GM12872 (cell line): ENCODE measurements around the gene HOXB13.

Experiments
- TF ChIP-seq, protein P1 (sequence below): IDR thresholded peaks from 3 replicates; pipeline ENCODE4 v1.5.1; 2011; ENCODE audit warnings: low read depth, mild to moderate bottlenecking, low read length, moderate library complexity; ENCODE audit not compliant: insufficient read depth

Gene HOXB13

DNA sequence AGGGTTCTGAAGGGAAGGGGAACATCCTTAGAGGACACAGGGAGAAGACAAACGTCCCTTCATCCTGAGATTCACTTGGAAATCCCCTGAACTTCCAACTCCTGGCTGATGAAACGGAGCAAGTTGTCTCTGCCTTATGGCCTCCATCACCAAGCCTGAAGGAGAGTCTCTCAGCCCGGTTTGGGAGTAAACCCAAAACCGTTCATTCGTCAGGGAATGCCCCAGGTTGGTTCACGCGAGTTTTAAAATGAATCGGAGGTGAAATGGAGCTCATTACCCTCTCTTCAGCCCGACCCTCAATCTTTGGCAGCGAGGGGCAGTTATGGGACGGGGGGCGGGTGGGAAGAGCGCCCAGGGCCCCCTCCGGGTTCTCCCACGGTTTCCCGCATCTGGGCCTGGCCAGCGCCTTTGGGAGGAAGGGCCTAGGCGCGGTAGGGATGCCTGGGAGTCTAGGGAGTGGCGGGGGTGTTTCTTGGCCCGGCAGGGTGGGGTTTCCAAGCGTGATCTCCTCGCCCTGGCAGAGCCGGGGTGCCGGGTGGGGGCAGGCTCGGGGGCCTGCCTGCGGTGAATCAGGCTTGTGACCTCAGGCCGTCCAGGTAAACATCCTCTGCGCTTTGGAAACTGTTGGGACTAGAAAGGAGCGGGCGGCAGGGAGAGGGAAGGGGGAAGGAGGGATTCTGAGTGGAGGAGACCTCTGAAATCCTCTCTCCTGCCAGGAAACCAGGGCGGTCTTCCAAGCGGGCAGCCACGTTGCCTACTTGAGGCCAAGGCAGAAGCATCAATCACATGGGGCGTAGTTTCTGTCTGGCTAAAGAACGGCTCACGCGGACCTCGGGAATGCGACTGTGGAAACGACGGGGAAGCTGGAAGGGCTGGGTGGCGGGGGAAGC lies 24.1 kb upstream of the HOXB13 start:
- TF ChIP-seq, protein P1, sequence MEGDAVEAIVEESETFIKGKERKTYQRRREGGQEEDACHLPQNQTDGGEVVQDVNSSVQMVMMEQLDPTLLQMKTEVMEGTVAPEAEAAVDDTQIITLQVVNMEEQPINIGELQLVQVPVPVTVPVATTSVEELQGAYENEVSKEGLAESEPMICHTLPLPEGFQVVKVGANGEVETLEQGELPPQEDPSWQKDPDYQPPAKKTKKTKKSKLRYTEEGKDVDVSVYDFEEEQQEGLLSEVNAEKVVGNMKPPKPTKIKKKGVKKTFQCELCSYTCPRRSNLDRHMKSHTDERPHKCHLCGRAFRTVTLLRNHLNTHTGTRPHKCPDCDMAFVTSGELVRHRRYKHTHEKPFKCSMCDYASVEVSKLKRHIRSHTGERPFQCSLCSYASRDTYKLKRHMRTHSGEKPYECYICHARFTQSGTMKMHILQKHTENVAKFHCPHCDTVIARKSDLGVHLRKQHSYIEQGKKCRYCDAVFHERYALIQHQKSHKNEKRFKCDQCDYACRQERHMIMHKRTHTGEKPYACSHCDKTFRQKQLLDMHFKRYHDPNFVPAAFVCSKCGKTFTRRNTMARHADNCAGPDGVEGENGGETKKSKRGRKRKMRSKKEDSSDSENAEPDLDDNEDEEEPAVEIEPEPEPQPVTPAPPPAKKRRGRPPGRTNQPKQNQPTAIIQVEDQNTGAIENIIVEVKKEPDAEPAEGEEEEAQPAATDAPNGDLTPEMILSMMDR: no peak

DNA sequence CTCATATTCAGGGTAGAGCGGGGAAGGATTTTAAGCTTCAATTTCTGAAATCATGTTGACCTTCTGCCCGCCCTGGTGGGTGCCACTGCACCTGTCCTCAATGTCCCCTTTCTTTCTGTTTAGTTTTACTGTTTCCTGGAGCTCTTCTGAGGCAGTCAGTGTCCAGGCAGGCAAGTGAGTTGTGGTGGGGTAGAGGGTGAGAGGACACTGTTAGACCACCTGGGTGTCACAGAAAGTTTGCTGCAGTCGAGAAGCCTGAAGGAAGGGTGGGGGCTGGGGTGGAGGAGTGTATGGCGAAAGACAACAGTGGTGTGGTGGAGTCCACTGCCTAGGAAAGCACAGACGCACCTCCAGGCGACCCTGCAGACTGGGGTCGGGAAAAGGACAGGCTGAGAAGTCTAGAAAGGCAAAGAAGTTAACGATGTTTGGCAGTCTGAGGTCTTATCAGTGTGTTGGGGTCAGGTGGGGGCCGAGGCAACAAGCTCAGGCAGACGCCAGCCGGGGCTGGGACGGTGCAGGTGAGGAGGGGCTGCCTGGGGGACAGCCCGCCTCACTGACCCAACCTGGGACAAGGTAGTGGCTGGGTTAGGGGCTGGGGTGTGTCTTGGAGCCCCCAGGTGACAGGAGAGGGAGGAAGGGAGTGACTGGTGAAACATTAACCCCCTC lies 23.3 kb upstream of the HOXB13 start:
- TF ChIP-seq, protein P1: no peak

DNA sequence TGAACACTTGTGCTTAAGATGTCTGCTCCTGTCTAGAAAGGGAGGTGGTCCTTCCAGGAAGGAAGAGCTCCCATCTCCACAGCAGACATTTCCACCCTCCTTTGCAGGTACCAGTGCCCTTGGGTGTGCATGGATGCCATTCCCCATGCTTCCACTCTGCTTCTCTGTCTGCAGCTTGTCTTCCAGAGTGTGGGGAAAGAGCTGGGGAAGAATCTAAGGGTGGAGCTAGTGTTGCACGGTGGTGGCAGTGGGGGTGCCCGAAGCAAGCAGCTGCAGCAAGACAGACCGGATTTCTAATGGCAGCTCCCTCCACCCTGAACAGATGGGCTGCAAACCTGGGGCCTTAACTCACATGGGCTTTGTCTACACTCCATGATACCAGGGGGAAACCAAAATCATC lies 22.6 kb upstream of the HOXB13 start:
- TF ChIP-seq, protein P1: no peak

DNA sequence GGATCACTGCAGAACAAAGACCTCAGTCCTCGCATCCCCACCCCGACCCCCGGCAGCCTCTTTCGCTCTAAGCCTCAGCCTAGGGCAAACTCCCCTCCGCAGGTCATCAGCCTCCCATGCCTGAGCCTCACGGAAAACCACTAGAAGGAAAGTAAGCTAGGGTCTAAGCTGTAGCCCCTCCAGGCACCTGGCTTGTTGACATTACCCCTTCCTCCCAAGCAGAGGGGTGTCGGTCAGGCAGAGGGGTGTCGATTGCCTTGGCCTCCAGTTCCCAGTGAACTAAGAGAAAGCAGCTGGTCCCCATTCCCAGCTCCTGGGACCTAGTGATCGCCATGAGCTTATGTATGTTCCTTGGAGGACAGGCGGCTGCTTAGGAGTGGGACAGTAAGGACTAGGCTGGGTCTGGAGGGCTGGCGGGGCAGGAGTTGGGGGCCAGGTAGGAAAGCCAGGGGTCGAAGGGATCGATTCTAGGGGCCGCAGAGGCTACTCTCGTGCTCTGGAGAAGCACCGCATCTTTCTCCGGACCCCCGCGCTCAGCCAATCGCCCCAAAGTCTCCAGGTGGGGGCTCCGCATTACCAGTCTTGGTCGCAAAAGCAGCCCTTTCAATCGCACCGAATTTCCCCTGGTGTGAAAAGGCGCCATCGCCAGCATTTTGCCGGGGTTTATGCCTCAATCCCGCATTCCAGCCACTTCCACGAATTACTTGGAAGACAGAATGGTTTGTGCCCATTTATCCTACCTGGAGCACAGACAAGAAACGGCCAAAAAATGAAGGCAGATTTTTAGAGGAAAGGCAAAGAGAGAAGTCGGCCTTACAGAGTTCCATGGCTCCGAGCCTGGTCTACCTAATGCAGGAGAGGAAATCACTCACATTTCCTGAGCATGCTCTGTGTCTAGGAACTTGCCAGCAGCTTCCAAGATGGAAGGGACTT lies 21.3 kb upstream of the HOXB13 start:
- TF ChIP-seq, protein P1: no peak

DNA sequence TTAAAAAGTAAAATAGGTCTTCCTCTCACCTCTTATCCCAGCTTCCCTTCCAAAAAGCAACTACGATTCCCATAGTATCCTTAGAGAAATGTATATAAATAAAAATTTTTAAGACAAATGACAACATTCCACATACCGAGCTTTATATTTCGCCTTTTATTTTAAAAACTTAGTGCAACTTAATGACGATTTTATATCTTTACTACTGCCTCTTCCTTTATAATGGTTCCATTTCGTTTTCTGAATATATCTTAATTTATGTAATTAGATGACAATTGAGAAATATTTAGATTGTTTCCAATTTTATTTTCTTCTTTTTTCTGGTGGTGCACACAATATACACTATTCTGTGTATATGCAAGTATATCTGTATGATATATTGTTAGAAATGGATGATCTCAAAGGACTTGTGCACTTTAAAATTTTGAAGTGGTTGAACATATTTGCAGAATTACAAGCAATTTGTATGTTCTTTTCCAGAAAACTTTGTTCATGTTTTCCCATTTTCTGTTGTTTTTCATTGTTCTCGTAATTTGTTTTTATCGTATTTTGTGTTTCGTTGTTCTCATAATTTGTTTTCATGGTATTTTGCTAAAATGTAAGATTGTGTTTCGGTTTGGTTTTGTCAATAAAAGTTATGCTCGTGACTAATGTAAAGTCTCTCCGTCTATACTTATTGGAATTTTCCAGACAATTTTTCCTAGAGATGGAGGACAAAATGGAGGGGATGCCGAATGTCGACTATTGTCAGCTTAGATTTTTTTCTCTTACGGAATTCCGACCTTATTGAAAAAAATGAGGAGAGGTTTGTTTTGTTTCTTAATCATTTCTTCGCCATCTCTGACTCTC lies 20.4 kb upstream of the HOXB13 start:
- TF ChIP-seq, protein P1: no peak

DNA sequence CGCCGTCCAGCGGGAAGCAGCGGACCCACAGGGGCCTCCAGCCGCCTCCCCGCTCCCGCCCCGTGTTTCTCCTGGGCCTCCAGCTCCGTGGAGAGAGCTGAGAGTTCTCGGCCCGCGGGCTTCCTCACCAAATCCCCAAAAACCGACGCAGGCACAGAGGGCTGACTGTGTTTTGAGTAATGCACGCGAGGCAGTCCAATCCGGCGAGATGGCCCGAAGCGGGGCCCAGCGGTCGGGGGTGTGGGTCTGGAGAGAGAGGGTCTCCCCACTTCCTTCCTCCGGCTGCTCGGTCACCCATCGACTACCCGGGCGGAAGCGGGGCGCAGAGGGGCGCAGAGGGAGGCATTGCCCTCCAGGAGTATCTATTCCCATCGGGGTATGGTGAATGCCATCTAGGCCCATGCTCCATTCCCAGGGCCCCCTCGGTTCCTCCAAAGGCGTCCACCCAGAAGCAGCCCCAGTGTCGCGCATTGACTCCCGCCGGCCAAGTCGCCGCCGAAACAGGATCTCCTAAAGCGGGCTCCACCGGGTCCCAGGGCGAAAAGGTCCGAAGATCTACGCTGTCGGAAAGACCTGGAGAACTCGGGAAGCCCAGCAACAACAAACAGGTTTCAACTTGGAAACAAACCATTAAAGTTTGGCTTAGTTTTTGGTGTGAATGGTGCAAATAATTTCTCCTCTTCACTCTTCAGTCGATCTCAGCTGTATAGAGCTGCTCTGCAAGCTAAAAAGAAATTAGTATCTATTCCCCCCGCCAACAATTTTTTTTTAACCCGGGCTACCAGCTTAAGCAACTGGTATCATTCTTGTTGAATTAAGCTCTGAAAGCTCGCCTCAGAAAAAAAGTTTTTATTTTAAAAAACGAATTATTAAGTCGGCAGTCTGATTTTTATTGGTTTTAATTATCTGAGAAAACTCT lies 19.2 kb upstream of the HOXB13 start:
- TF ChIP-seq, protein P1: no peak
